BJ (cell line): ENCODE results near the gene IFI6. TPM values are rescaled to one million over a fixed set of nuclear protein-coding genes. Genes with fewer than 3 reads are reported as not detected.

Experiments used
- CTCF ChIA-PET: fragments of 350-600 bp; formaldehyde crosslinking; extraction: SDS; loops from one replicate; lab custom pipeline; 2021; ENCODE audit warnings: antibody characterized with exemption, inconsistent platforms; lab: Yijun Ruan, JAX
- POLR2A ChIA-PET: fragments of 300-600 bp; sonication (Branson Sonifier 250); formaldehyde crosslinking; extraction: SDS; loops from one replicate; lab custom pipeline; 2021; ENCODE audit warnings: antibody characterized with exemption; lab: Charles Lee
- DNase-seq: peaks from one replicate; pipeline ENCODE4 v3.0.0-alpha.2; 2011; ENCODE audit warnings: low read depth
- H3K27me3 ChIP-seq: 2 replicates; pipeline ENCODE4 v1.6.0; 2011; ENCODE audit warnings: low read length; ENCODE audit not compliant: control insufficient read depth, insufficient read depth
- H3K36me3 ChIP-seq: 2 replicates; pipeline ENCODE4 v1.5.1; 2011; ENCODE audit warnings: low read length; ENCODE audit not compliant: control insufficient read depth, insufficient read depth
- H3K4me3 ChIP-seq: 2 replicates; pipeline ENCODE4 v1.5.1; 2011; ENCODE audit warnings: low read depth, mild to moderate bottlenecking, control low read depth, low read length
- CTCF ChIP-seq: IDR thresholded peaks from 2 replicates; pipeline ENCODE4 v1.5.1; 2011; ENCODE audit warnings: low read depth, mild to moderate bottlenecking, control low read depth, inconsistent platforms, low read length, moderate library complexity; ENCODE audit not compliant: insufficient read depth
- polyA plus RNA-seq: library from polyadenylated mRNA; depleted of rRNA; stranded (reverse); fragments of >200 nt; gene quantifications from 2 replicates; pipeline ENCODE4 v1.2.3, GENCODE V29; 2011

The IFI6 gene
- polyA plus RNA-seq, 1 experiment = 68.0 TPM

GRCh38 chr1:27661412-27662075, 10.4 kb downstream of the IFI6 start:
- DNase-seq = no peak
- POLR2A ChIA-PET = interaction anchor here (0.7 kb wide), 1 partner anchor 225 kb away, joined by 10 read pairs; no protein-coding TSS in a partner anchor
- Histone ChIP-seq H3K4me3 (no peak overlapping the region), H3K27me3 (no peaks in the 10 kb centered on the region), H3K36me3 (no peaks in the 10 kb centered on the region)
- CTCF ChIA-PET = interaction anchor here (1.1 to 8.8 kb wide), 14 partner anchors 8 to 365 kb away, joined by 3 to 223 read pairs (median 6); partner anchors contain the start of genes AHDC1, IFI6 and MAP3K6
- TF ChIP-seq CTCF = no peak

DNA sequence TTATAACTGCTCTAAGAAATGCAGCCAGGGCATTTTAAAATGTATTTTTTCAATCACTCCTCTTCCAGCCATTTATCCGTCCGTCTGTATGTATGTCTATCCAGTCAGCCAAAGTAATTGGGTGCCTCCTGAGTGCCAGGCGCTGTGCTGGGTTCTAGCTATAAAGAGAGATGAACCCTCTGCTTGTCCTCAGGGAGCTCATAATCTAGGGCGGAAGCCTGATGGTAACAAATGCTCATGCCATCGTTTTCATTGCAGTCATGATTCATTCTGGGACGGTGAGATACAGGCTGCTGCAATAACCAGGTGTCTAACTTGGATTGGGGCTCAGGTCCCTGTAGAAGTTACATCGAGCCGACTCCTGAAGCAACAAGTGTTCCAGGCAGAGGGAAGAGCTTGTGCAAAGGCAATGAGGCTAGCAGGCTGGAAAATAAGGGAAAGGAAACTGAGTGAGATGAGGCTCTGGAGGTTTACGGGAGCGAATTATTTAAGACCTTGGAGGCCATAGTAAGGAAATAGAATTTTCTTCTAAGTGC, 11.6 kb downstream of the IFI6 start:
- Histone ChIP-seq H3K27me3 (no peaks in the 10 kb centered on the region), H3K36me3 (no peaks in the 10 kb centered on the region), H3K4me3 (peak overlapping the region; percentile 42)
- DNase-seq = no peak
- POLR2A ChIA-PET = no interaction called here
- CTCF ChIA-PET = interaction anchor here (1.1 to 8.8 kb wide), 8 partner anchors 9 to 360 kb away, joined by 3 to 223 read pairs (median 4); partner anchors contain the start of gene AHDC1
- no peak for TF ChIP-seq CTCF

DNA sequence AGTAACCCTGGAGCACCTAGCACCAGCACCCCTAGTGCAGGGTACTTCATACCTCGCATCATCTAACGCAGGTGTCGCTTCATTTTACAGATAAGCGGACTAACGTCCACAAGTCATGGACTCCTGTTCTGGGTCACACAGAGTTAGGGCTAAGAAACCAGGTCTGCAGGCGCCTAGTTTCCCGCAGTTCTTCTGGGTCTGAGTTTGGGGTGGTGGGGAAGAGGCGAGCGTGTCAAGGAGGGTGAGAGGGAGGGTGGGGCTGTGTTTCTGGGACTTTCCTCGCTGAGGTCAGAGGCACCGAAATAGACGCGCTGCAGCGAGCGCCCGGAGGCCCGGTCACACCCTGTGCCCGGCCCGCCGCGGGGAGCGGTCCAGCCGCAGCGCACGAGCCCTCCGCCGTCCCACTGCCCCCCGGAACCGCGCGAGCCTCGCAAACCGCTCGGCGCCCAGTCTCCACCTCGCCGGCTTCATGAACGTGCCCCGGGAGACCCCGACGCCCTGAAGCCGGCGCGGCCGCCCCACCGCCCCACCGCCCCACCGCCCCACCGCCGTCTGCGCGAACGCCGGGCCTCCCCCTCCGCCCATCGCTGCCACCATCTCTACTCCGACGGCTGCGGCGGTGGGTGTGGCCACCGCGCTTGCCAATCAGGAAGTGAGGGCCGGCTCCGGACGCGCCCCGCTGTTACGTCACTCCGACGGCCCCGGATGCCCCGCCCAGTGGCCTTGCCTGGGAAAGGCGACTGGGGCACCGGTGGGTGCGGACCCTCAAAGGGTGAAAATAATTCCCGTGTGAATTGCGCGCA, 12.3 kb downstream of the IFI6 start:
- TF ChIP-seq CTCF = no peak
- H3K4me3 ChIP-seq = peak overlapping the region; percentile 42
- CTCF ChIA-PET = interaction anchor here (0.7 to 8.8 kb wide), 5 partner anchors 10 to 103 kb away, joined by 3 to 223 read pairs (median 6); partner anchors contain the start of gene AHDC1
- H3K36me3 ChIP-seq = no peaks in the 10 kb centered on the region
- POLR2A ChIA-PET = no interaction called here
- DNase-seq = no peak
- no peaks in the 10 kb centered on the region for H3K27me3 ChIP-seq

DNA sequence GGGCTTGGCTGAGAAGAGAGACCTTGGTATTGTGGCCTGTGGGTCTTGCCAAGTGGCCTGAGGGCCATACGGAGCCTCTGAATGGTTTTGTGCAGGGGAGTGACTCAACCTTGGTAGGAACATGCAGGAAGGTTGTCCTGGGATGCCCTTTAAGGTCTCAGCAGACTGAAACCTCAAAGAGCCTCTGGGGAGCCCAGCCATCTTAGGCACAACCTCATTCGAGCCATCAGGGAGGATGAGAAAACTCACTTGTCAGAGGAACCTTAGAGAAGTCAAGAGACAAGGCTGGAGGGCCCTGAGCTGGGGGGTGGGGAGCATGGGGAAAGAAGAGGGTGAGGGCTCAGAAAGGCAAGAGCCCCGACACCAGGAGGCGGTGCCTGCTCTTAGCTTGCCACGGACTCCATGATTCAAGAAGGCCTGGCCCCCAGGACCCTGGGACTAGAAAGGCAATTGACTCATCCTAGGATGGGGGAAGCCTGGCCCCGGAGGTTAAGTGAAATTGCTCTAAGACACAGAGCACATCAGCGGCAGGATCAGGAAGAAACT, 13.0 kb downstream of the IFI6 start:
- Histone ChIP-seq H3K36me3 (no peaks in the 10 kb centered on the region), H3K4me3 (no peak overlapping the region), H3K27me3 (no peaks in the 10 kb centered on the region)
- peak; percentile 63 for DNase-seq
- 0 out of 2 replicates have a peak, but pooled peaks have one; percentile 10 for TF ChIP-seq CTCF
- ChIA-PET CTCF (interaction anchor here (0.7 to 1.2 kb wide), 5 partner anchors 13 to 102 kb away, joined by 3 to 6 read pairs (median 3); no protein-coding TSS in a partner anchor), POLR2A (no interaction called here)
